Activated T-cell treated with anti-CD3 and anti-CD28 coated beads for 24 hours (primary cell): ENCODE data around the gene USP11.

Experiments used
- DNase-seq: peaks from one replicate; pipeline ENCODE4 v3.0.0-alpha.2; 2020; ENCODE audit warnings: low read depth

The USP11 gene

GRCh38 chrX:47224896-47225290 lies 7.9 kb upstream of the USP11 start:
- no peak for DNase-seq

DNA sequence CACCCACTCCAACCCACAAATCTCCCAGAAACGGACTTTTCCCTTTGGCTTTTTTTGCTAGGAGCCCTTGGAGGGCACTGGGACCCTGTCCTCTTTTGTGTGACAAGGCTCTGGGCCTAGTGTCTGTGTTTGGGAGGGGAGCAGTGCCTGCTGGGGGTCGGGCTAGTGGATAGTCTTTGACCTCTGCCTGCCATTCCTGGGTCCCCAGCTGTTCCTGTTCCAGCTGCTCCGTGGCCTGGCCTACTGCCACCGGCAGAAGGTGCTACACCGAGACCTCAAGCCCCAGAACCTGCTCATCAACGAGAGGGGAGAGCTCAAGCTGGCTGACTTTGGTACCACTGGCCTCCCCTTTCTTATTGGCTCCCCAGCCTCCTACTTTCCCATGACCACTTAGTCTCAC lies 6.7 kb upstream of the USP11 start:
- DNase-seq: no peak

GRCh38 chrX:47226531-47227333 lies 6.1 kb upstream of the USP11 start:
- DNase-seq: no peak

DNA sequence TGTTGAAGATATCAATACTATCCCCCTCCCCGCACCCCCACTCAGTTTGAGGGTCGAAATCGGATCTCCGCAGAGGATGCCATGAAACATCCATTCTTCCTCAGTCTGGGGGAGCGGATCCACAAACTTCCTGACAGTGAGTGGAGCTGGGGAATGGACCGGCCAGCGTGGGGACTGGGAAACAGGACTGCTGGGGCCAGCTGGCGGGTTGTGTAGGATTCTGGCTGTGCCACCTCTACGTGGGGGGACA lies 5.5 kb upstream of the USP11 start:
- no peak for DNase-seq

DNA sequence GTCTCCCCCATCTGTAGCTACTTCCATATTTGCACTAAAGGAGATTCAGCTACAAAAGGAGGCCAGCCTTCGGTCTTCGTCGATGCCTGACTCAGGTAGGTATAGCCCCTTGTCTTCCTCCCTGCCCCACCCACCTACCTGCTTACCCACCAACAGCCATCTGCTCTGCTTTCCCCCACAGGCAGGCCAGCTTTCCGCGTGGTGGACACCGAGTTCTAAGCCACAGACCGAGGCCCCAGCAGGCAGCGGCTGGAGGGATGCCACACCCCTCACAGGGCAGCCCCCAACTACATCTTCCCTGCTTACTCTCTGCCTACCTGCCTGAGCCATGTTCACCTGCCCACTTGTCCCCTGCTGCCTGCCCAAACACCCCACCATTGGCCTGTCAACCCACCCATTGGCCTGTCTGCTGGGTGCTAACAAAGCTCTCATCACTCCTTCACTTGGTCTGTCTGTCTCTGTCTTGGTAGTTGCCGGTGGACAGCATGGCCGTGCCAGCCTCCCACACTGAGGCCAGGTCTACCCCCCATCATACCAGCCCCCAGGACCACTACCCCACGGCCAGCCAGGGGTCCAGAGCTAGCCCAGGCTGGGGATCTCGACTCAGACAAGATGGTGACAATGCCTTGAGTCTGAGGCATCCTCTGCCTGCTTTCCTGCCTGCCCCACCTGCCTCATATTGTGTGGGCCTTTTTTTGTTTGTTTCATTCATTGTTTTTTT lies 4.1 kb upstream of the USP11 start:
- no peak for DNase-seq

GRCh38 chrX:47229427-47229826 lies 3.4 kb upstream of the USP11 start:
- DNase-seq: no peak

DNA sequence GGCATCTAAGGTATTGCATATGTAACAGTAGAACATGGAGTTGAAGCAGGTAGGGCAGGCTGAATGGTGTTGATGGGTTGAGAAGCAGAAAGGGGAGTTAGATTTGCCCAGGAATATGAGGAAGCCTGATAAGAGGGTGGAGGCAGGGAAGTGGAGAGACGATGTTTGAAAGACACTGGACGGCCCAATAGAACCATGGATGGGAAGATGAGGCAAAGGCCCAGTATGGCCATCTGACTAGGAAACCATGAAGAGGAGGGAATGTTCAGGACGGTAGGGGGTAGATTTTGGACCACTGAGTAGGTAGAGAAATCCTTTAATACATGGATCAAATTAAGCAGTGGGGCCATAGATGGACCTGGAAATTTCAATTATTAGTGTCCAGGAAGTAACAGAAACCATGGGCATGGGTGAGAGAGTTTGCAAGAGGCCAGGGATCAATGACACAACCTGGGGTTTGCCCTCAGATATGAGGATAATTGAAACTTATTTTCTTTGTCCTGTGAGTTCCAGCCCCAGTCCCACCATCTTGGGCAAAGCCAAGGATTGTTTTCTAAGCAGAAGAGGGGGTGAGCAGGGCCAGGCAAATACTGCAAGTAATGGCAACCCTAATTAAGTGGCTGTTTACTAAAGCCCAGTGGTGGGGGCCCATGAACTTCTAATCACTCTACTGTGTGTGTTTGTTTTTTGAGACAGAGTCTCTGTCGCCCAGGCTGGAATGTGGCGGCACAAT lies 2.5 kb upstream of the USP11 start:
- no peak for DNase-seq

- no peak for DNase-seq
These were observed 1.6 kb upstream of the USP11 start for GRCh38 chrX:47231167-47231566.

- DNase-seq: no peak
These were observed 509 bp upstream of the USP11 start for GRCh38 chrX:47232197-47232802.

GRCh38 chrX:47233333-47234113 lies 714 bp downstream of the USP11 start:
- DNase-seq: peak; percentile 87

- DNase-seq: no peak
These were observed 1.8 kb downstream of the USP11 start for GRCh38 chrX:47234583-47234982.

- no peak for DNase-seq
These were observed 2.9 kb downstream of the USP11 start for GRCh38 chrX:47235691-47236103.

- DNase-seq: no peak
These were observed 6.4 kb downstream of the USP11 start for GRCh38 chrX:47239199-47239598.

GRCh38 chrX:47239898-47240545 lies 7.2 kb downstream of the USP11 start:
- DNase-seq: no peak

DNA sequence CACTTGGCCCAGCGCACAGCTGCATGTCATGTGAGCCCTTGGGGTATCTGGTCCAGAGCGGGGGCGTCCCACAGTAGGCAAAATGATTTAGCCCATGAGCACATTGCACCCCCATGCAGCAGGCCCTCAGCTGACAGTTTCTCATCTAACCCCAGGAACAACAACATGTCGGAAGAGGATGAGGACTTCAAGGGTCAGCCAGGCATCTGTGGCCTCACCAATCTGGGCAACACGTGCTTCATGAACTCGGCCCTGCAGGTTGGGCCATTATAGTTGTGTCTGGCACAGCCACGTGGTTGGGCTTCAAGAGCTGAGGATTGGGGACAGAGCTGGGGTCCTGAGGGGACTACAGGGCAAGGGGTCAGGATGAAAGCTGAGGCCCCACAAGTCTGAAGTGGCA lies 7.8 kb downstream of the USP11 start:
- no peak for DNase-seq

DNA sequence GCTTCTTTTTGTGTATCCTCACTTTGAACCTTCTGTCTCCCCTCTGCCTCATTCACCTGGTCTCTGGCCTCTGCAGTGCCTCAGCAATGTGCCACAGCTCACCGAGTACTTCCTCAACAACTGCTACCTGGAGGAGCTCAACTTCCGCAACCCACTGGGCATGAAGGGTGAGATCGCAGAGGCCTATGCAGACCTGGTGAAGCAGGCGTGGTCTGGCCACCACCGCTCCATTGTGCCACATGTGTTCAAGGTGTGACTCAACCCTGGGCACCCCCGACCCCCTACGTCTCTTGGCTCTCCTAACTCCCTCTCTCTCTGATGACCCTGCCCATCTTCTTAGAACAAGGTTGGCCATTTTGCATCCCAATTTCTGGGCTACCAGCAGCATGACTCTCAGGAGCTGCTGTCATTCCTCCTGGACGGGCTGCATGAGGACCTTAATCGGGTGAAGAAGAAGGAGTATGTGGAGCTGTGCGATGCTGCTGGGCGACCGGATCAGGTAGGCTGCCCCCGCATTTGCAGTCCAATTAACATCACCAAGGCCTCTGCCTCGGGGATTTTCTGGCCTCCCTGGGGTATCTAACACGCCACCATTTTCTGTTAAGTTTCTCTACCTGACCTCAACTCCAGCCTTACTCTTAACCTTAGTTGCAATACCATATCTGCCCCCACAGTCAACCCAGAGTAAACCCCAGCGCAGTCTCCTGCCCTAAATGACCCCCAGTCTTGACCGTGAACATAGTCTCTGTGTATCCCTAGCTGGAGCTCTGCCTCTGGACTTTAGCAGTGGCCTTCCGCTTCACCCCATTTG lies 8.6 kb downstream of the USP11 start:
- DNase-seq: no peak

DNA sequence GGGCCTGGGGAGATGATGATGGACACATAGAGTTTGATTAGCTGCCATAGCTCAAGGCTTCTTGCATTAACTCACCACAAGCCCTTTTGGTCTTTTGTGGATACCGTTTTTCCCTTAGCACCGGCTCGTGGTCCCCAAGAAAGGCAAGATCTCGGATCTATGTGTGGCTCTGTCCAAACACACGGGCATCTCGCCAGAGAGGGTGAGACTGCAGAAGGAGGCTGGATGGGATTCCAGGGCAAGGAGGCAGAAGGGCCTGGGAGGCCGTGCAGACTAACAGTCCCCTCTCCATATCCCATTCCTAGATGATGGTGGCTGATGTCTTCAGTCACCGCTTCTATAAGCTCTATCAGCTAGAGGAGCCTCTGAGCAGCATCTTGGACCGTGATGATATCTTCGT lies 9.5 kb downstream of the USP11 start:
- no peak for DNase-seq

- no peak for DNase-seq
These were observed 10.5 kb downstream of the USP11 start for GRCh38 chrX:47243351-47243750.

DNA sequence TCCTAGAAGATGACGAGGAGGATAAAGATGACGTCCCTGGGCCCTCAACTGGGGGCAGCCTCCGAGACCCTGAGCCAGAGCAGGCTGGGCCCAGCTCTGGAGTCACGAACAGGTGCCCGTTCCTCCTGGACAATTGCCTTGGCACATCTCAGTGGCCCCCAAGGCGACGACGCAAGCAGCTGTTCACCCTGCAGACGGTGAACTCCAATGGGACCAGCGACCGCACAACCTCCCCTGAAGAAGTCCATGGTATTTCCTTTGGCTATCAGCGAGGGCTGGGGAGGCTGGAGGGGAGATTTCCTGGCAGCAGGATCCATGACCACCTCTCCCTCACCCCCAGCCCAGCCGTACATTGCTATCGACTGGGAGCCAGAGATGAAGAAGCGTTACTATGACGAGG lies 11.9 kb downstream of the USP11 start:
- DNase-seq: no peak

DNA sequence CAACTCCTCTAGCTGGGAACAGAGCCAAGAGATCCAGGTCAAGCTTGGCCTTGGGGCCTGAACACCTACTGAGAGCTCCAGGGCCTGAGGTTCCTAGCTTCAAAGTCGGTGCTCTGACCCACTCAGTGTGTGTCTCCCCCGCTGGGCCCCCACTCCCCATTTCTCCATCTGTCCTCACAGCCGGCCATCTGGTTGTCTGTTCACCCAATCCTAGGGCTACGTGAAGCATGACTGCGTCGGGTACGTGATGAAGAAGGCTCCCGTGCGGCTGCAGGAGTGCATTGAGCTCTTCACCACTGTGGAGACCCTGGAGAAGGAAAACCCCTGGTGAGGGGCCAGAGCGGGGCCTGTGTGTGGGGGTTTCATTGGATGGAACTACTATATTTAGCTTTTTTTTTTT lies 12.3 kb downstream of the USP11 start:
- DNase-seq: no peak
